Suprapubic skin (tissue), 4 donors: ENCODE data around the gene SLITRK5. TPM values are rescaled to one million over a fixed set of nuclear protein-coding genes. Genes with fewer than 3 reads are reported as not detected.
A peak's percentile ranks its signal among the peaks of the same experiment; 100 is the strongest.

ENCODE experiments used
- DNase-seq, 2 donors: peaks; one replicate each; pipeline ENCODE4 v3.0.0-alpha.2; 2019; ENCODE audit warnings: low spot score in 2 of 2
- H3K27ac ChIP-seq: fragments of 200-600 bp; sonication (generic); one replicate; pipeline ENCODE4 v1.5.1; 2019
- H3K27me3 ChIP-seq: fragments of 200-600 bp; sonication (generic); one replicate; pipeline ENCODE4 v1.5.1; 2019
- H3K36me3 ChIP-seq: fragments of 200-600 bp; sonication (generic); one replicate; pipeline ENCODE4 v1.5.1; 2019
- H3K4me1 ChIP-seq: fragments of 200-600 bp; sonication (generic); one replicate; pipeline ENCODE4 v1.5.1; 2019
- H3K4me3 ChIP-seq: fragments of 200-600 bp; sonication (generic); one replicate; pipeline ENCODE4 v1.5.1; 2019; ENCODE audit warnings: mild to moderate bottlenecking
- H3K9me3 ChIP-seq: fragments of 200-600 bp; sonication (generic); one replicate; pipeline ENCODE4 v1.5.1; 2019
- CTCF ChIP-seq, 2 donors: fragments of 200-600 bp in 1 of 2; fragments of 450-650 bp in 1 of 2; sonication (generic) in 1 of 2; IDR thresholded peaks; one replicate each; pipeline ENCODE4 v1.5.1; 2016 to 2019; ENCODE audit warnings: antibody characterized with exemption in 2 of 2, mild to moderate bottlenecking in 1 of 2, moderate library complexity in 1 of 2
- EP300 ChIP-seq: sonication (generic); formaldehyde crosslinking; IDR thresholded peaks from one replicate; pipeline ENCODE4 v1.6.1; 2017; ENCODE audit warnings: antibody characterized with exemption
- POLR2A ChIP-seq, 2 donors: fragments of 450-650 bp; IDR thresholded peaks; one replicate each; pipeline ENCODE4 v1.6.1; 2017; ENCODE audit warnings: antibody characterized with exemption in 2 of 2, mild to moderate bottlenecking in 2 of 2, moderate library complexity in 2 of 2
- POLR2AphosphoS5 ChIP-seq, 3 donors: sonication (generic); formaldehyde crosslinking; IDR thresholded peaks; one replicate each; pipeline ENCODE4 v1.6.1; 2017; ENCODE audit warnings: antibody characterized with exemption in 3 of 3
- WGBS: methylation state at CpG from one replicate; pipeline ENCODE4 v1.1.5; 2018; 5-methylcytosine and 5-hydroxymethylcytosine counted together
- total RNA-seq, 4 donors: library from RNA; depleted of rRNA; stranded (reverse); fragments of >200 nt; gene quantifications; one replicate each; pipeline ENCODE4 v1.1.0, GENCODE V29; 2016

SLITRK5 gene
- total RNA-seq, 4 donors from 2014 or later, result 0.18 to 0.97 (median 0.24) TPM

- WGBS, result 62% methylated on average over 1 of the region's 1 CpG
- Histone ChIP-seq H3K4me3 (no peak overlapping the region), H3K4me1 (peaks cover 14% of the 10 kb centered on the region), H3K36me3 (no peaks in the 10 kb centered on the region), H3K27me3 (peaks cover 13% of the 10 kb centered on the region), H3K27ac (no peak overlapping the region), H3K9me3 (no peaks in the 10 kb centered on the region)
- DNase-seq, result no peak
- TF ChIP-seq EP300, result no peak
- no peak for TF ChIP-seq CTCF (IDR thresholded peaks at IDR 0.05)
- TF ChIP-seq POLR2A (IDR thresholded peaks at IDR 0.05), result no peak
Observed at GRCh38 chr13:87666831-87667230, 4.3 kb upstream of the SLITRK5 start.

- Histone ChIP-seq H3K36me3 (no peaks in the 10 kb centered on the region), H3K9me3 (no peaks in the 10 kb centered on the region), H3K4me3 (no peak overlapping the region), H3K27ac (no peak overlapping the region), H3K27me3 (peaks cover 22% of the 10 kb centered on the region), H3K4me1 (peaks cover 23% of the 10 kb centered on the region)
- 79% methylated on average over 1 of the region's 1 CpG for WGBS
- DNase-seq, result no peak
- no peak for TF ChIP-seq POLR2A (IDR thresholded peaks at IDR 0.05)
- TF ChIP-seq EP300, result no peak
- TF ChIP-seq POLR2AphosphoS5 (IDR thresholded peaks at IDR 0.05), result no peak
- no peak for TF ChIP-seq CTCF (IDR thresholded peaks at IDR 0.05)
Observed at GRCh38 chr13:87667686-87668085, 3.5 kb upstream of the SLITRK5 start.

- 35% methylated on average over 3 of the region's 3 CpGs for WGBS
- H3K4me1 ChIP-seq, result peaks cover 41% of the 10 kb centered on the region
- no peak for DNase-seq
- H3K4me3 ChIP-seq, result no peak overlapping the region
- peaks cover 40% of the 10 kb centered on the region for H3K27me3 ChIP-seq
- H3K36me3 ChIP-seq, result no peaks in the 10 kb centered on the region
- no peak overlapping the region for H3K27ac ChIP-seq
- no peak for TF ChIP-seq POLR2A (IDR thresholded peaks at IDR 0.05)
- no peak for TF ChIP-seq CTCF (IDR thresholded peaks at IDR 0.05)
- TF ChIP-seq EP300, result no peak
- TF ChIP-seq POLR2AphosphoS5 (IDR thresholded peaks at IDR 0.05), result no peak
- H3K9me3 ChIP-seq, result no peaks in the 10 kb centered on the region
Observed at GRCh38 chr13:87669379-87669978, 1.7 kb upstream of the SLITRK5 start.

GRCh38 chr13:87671753-87672605 is 808 bp downstream of the SLITRK5 start:
- peak overlapping the region; percentile 61 for H3K4me3 ChIP-seq
- H3K36me3 ChIP-seq, result no peaks in the 10 kb centered on the region
- WGBS, result 0% methylated on average over 9 of the region's 89 CpGs
- no peaks in the 10 kb centered on the region for H3K9me3 ChIP-seq
- DNase-seq, result peak in 1 of 2 donors; percentile 60
- peaks cover 65% of the 10 kb centered on the region for H3K27me3 ChIP-seq
- H3K27ac ChIP-seq, result no peak overlapping the region
- TF ChIP-seq POLR2AphosphoS5 (IDR thresholded peaks at IDR 0.05), result no peak
- no peak for TF ChIP-seq POLR2A (IDR thresholded peaks at IDR 0.05)
- no peak for TF ChIP-seq CTCF (IDR thresholded peaks at IDR 0.05)
- TF ChIP-seq EP300, result no peak
- peaks cover 41% of the 10 kb centered on the region for H3K4me1 ChIP-seq

GRCh38 chr13:87674247-87674738 is 3.1 kb downstream of the SLITRK5 start:
- Histone ChIP-seq H3K27ac (no peak overlapping the region), H3K27me3 (peaks cover 71% of the 10 kb centered on the region), H3K36me3 (no peaks in the 10 kb centered on the region), H3K4me3 (peak overlapping the region; percentile 61), H3K4me1 (peaks cover 55% of the 10 kb centered on the region), H3K9me3 (no peaks in the 10 kb centered on the region)
- 8% methylated on average over 27 of the region's 27 CpGs for WGBS
- DNase-seq, result no peak
- TF ChIP-seq CTCF (IDR thresholded peaks at IDR 0.05) (no peak), POLR2A (IDR thresholded peaks at IDR 0.05) (no peak), POLR2AphosphoS5 (IDR thresholded peaks at IDR 0.05) (no peak), EP300 (no peak)
